PC-3 (cell line): ENCODE measurements around the gene CEACAM4. TPM values are rescaled to one million over a fixed set of nuclear protein-coding genes. Genes with fewer than 3 reads are reported as not detected.
A peak's percentile ranks its signal among the peaks of the same experiment; 100 is the strongest.

ENCODE experiments used
- ATAC-seq: fragments of 200-7000 bp; cut with Tn5 transposase; 2 replicates; pipeline ENCODE4 v1.9.1; 2020; ENCODE audit warnings: mild to moderate bottlenecking, moderate library complexity
- BruUV-seq: library from RNA; stranded (reverse); fragments of 400-500 nt; replicated peaks from 2 replicates; lab custom pipeline; 2021; lab: Mats Ljungman, UMichigan
- CTCF ChIA-PET: fragments of 300-600 bp; sonication (Branson Sonifier 250); formaldehyde crosslinking; loops from one replicate; lab custom pipeline; 2022; ENCODE audit warnings: antibody characterized with exemption; lab: Charles Lee
- POLR2A ChIA-PET: fragments of 300-600 bp; sonication (Branson Sonifier 250); formaldehyde crosslinking; loops from one replicate; lab custom pipeline; 2022; ENCODE audit warnings: antibody characterized with exemption; ENCODE audit not compliant: unreplicated experiment; lab: Charles Lee
- DNase-seq: peaks from one replicate; pipeline ENCODE4 v3.0.0-alpha.2; 2015
- H2AFZ ChIP-seq: fragments of 300-600 bp; sonication (generic); 2 replicates; pipeline ENCODE4 v1.6.0; 2016; ENCODE audit warnings: antibody characterized with exemption, low read length
- H3F3A ChIP-seq: fragments of 300-600 bp; sonication (generic); one replicate; pipeline ENCODE4 v1.6.0; 2017; ENCODE audit warnings: antibody characterized with exemption, low read length, control low read depth, mild to moderate bottlenecking; ENCODE audit not compliant: unreplicated experiment
- H3K27ac ChIP-seq: fragments of 300-600 bp; sonication (generic); 2 replicates; pipeline ENCODE4 v1.5.1; 2016; ENCODE audit warnings: mild to moderate bottlenecking, low read length
- H3K27me3 ChIP-seq: fragments of 300-600 bp; sonication (generic); 2 replicates; pipeline ENCODE4 v1.6.1; 2016; ENCODE audit warnings: low read length, mixed read lengths
- H3K36me3 ChIP-seq: fragments of 300-600 bp; sonication (generic); 2 replicates; pipeline ENCODE4 v1.6.1; 2016; ENCODE audit warnings: low read depth, mixed run types, low read length, mixed read lengths
- H3K4me1 ChIP-seq: fragments of 300-600 bp; sonication (generic); 2 replicates; pipeline ENCODE4 v1.5.1; 2016; ENCODE audit warnings: low read length; ENCODE audit not compliant: insufficient read depth
- H3K4me2 ChIP-seq: fragments of 300-600 bp; sonication (generic); 2 replicates; pipeline ENCODE4 v1.6.0; 2016; ENCODE audit warnings: low read length
- H3K4me3 ChIP-seq: fragments of 300-600 bp; sonication (generic); 2 replicates; pipeline ENCODE4 v1.5.1; 2016; ENCODE audit warnings: mild to moderate bottlenecking, low read length, mixed read lengths
- H3K79me2 ChIP-seq: fragments of 300-600 bp; sonication (generic); 2 replicates; pipeline ENCODE4 v1.6.1; 2017; ENCODE audit warnings: low read length, mixed read lengths
- H3K9ac ChIP-seq: fragments of 300-600 bp; sonication (generic); 2 replicates; pipeline ENCODE4 v1.6.0; 2016; ENCODE audit warnings: mild to moderate bottlenecking, low read length
- H3K9me2 ChIP-seq: fragments of 300-600 bp; sonication (generic); replicated peaks from 2 replicates; pipeline ENCODE4 v1.6.1; 2016; ENCODE audit warnings: mixed run types, low read length, mixed read lengths
- H3K9me3 ChIP-seq: fragments of 300-600 bp; sonication (generic); 2 replicates; pipeline ENCODE4 v1.6.1; 2016; ENCODE audit warnings: low read length, mixed read lengths
- H4K20me1 ChIP-seq: fragments of 300-600 bp; sonication (generic); 2 replicates; pipeline ENCODE4 v1.6.1; 2016; ENCODE audit warnings: low read length, mixed read lengths
- CTCF ChIP-seq: fragments of 300-600 bp; sonication (generic); conservative IDR thresholded peaks from 2 replicates; pipeline ENCODE4 v1.5.1; 2017; ENCODE audit warnings: antibody characterized with exemption, low read depth, mild to moderate bottlenecking, low read length
- EZH2 ChIP-seq: fragments of 300-600 bp; sonication (generic); IDR thresholded peaks from one replicate; pipeline ENCODE4 v1.6.1; 2017; ENCODE audit warnings: antibody characterized with exemption, mild to moderate bottlenecking, low read length; ENCODE audit not compliant: unreplicated experiment
- EZH2phosphoT487 ChIP-seq: fragments of 300-600 bp; sonication (generic); IDR thresholded peaks from 2 replicates; pipeline ENCODE4 v1.6.1; 2018; ENCODE audit warnings: mild to moderate bottlenecking, antibody characterized with exemption, low read length, borderline replicate concordance
- intact Hi-C: fragments of 100-400 bp; cut with micrococcal nuclease; formaldehyde crosslinking; loops from 2 replicates; pipeline ENCODE4 v1.9.0; 2023
- total RNA-seq: library from RNA; depleted of rRNA; stranded (reverse); fragments of >200 nt; gene quantifications from 2 replicates; pipeline ENCODE4 v1.2.3, GENCODE V29; 2014

CEACAM4 gene
- total RNA-seq, 1 experiment from 2014 or later, result not detected

DNA sequence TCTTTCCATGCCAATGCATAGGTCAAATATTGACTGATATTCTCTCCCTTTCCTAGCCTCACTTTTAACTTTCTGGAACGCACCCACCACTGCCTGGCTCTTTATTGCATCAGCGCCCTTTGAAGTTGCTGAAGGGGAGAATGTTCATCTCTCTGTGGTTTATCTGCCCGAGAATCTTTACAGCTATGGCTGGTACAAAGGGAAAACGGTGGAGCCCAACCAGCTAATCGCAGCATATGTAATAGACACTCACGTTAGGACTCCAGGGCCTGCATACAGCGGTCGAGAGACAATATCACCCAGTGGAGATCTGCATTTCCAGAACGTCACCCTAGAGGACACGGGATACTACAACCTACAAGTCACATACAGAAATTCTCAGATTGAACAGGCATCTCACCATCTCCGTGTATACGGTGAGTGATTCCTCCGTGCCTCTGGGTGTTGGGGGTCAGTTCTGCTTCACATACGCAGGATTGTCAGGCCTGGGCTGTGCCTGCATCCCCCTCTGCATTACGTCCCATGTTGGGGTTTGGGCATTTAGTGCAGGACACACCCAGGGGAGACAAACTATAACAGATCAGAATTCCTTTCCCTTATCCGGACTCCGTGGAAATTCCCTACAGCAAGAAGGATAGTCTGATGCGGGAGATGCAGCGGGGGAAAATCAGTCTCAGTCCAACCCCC lies 49.6 kb downstream of the CEACAM4 start:
- no peak for ATAC-seq
- no peak for DNase-seq
- ChIA-PET CTCF (no interaction called here), POLR2A (no interaction called here)
- no peak overlapping the region for H3K27ac ChIP-seq
- no peaks in the 10 kb centered on the region for H3K4me1 ChIP-seq
- no peak overlapping the region for H2AFZ ChIP-seq
- no peaks in the 10 kb centered on the region for H3K36me3 ChIP-seq
- H3F3A ChIP-seq, result no peaks in the 10 kb centered on the region
- intact Hi-C loops, result no loop called here
- no peaks in the 10 kb centered on the region for H4K20me1 ChIP-seq
- no peaks in the 10 kb centered on the region for H3K9me3 ChIP-seq
- BruUV-seq, result no TSS peak
- no peaks in the 10 kb centered on the region for H3K9me2 ChIP-seq
- H3K4me2 ChIP-seq, result no peak overlapping the region
- TF ChIP-seq CTCF (no peak), EZH2 (no peak), EZH2phosphoT487 (no peak)
- 0 out of 2 replicates have a peak, but pooled peaks cover 3% of the 10 kb centered on the region for H3K27me3 ChIP-seq
- no peaks in the 10 kb centered on the region for H3K79me2 ChIP-seq
- H3K4me3 ChIP-seq, result no peak overlapping the region
- no peak overlapping the region for H3K9ac ChIP-seq

- POLR2A ChIA-PET, result no interaction called here
- H2AFZ ChIP-seq, result no peak within 1 kb of the TSS
- TF ChIP-seq EZH2phosphoT487 (no peak), CTCF (no peak), EZH2 (no peak)
- 0 out of 2 replicates have a peak, but pooled peaks cover 4% of the 10 kb centered on the region for H3K27me3 ChIP-seq
- DNase-seq (no peak), ATAC-seq (no peak)
- intact Hi-C loops, result no loop called here
- H3K4me2 ChIP-seq, result no peak within 1 kb of the TSS
- no peaks in the 10 kb centered on the region for H3K9me3 ChIP-seq
- H3K36me3 ChIP-seq, result no peaks in the 10 kb centered on the region
- H3K27ac ChIP-seq, result no peak within 1 kb of the TSS
- H3K79me2 ChIP-seq, result no peaks in the 10 kb centered on the region
- CTCF ChIA-PET, result no interaction called here
- no peak within 1 kb of the TSS for H3K9ac ChIP-seq
- no peaks in the 10 kb centered on the region for H3K4me1 ChIP-seq
- no peaks in the 10 kb centered on the region for H3F3A ChIP-seq
- H3K9me2 ChIP-seq, result no peaks in the 10 kb centered on the region
- BruUV-seq, result no TSS peak
- H4K20me1 ChIP-seq, result no peaks in the 10 kb centered on the region
- no peak within 1 kb of the TSS for H3K4me3 ChIP-seq
Observed at GRCh38 chr19:41575998-41576397, 50.9 kb downstream of the CEACAM4 start, which contains the start of gene CEACAM21. TSS of gene CEACAM21 (plus strand) at chr19:41576166. CDS start at chr19:41576275, 109 bp downstream.

DNA sequence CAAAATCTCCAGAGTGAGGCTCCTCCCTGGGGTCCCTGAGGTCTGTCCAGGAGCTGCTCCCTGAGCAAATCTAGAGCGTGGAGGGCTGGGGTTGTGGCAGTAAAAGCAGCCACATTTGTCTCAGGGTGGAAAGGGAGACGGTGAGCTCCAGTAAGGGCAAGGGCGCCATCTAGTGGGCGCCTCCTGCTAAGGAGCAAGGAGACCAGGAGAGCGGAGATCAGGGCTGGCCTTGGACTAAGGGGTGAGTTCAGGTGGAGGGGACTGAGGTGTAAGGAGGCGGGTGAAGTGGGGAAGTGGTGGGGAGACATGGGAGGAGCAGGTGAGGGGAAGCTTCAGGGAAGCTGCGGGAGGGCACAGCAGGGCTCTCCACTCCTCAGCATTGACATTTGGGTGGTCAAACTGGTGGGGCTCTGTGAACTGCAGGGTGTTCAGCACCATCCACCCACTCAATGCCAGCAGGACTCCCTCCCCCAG lies 56.2 kb downstream of the CEACAM4 start:
- ChIA-PET POLR2A (no interaction called here), CTCF (no interaction called here)
- H3F3A ChIP-seq, result no peaks in the 10 kb centered on the region
- ATAC-seq, result peak; percentile 86
- no peaks in the 10 kb centered on the region for H3K9me2 ChIP-seq
- H3K27ac ChIP-seq, result no peak overlapping the region
- H3K9ac ChIP-seq, result no peak overlapping the region
- no peaks in the 10 kb centered on the region for H3K9me3 ChIP-seq
- TF ChIP-seq CTCF (peak; percentile 86), EZH2phosphoT487 (no peak), EZH2 (no peak)
- intact Hi-C loops, result no loop called here
- H3K4me3 ChIP-seq, result no peak overlapping the region
- no peak overlapping the region for H3K4me2 ChIP-seq
- H3K27me3 ChIP-seq, result peaks cover 29% of the 10 kb centered on the region
- H2AFZ ChIP-seq, result no peak overlapping the region
- H3K79me2 ChIP-seq, result no peaks in the 10 kb centered on the region
- no TSS peak for BruUV-seq
- peak; percentile 75 for DNase-seq
- H3K4me1 ChIP-seq, result no peaks in the 10 kb centered on the region
- H3K36me3 ChIP-seq, result no peaks in the 10 kb centered on the region
- H4K20me1 ChIP-seq, result no peaks in the 10 kb centered on the region
